Neural cell (in vitro differentiated cells): ENCODE data around the gene CAPN7. TPM values are rescaled to one million over a fixed set of nuclear protein-coding genes. Genes with fewer than 3 reads are reported as not detected.

ENCODE experiments used
- H2AFZ ChIP-seq: fragments of 200-600, 300-800 bp; sonication (generic), shearing (Covaris generic); 2 replicates; pipeline ENCODE4 v1.6.0; 2014; ENCODE audit warnings: low read depth, mild to moderate bottlenecking, antibody characterized with exemption, low read length, moderate library complexity
- H3F3A ChIP-seq: fragments of 200-600 bp; shearing (Covaris generic); 2 replicates; pipeline ENCODE4 v1.6.1; 2016; ENCODE audit warnings: mild to moderate bottlenecking, moderate library complexity, mixed read lengths, antibody characterized with exemption, low read length; ENCODE audit not compliant: insufficient read depth, poor library complexity, severe bottlenecking
- H3K27ac ChIP-seq: fragments of 200-600, 300-800 bp; sonication (generic), shearing (Covaris generic); 2 replicates; pipeline ENCODE4 v1.5.1; 2014; ENCODE audit warnings: mild to moderate bottlenecking, low read length, moderate library complexity
- H3K27me3 ChIP-seq: fragments of 300-800, 200-600 bp; sonication (generic), shearing (Covaris generic); 2 replicates; pipeline ENCODE4 v1.6.0; 2014; ENCODE audit warnings: mild to moderate bottlenecking, low read depth, low read length, moderate library complexity; ENCODE audit not compliant: insufficient read depth
- H3K36me3 ChIP-seq: fragments of 300-800, 200-600 bp; sonication (generic), shearing (Covaris generic); 2 replicates; pipeline ENCODE4 v1.5.1; 2014; ENCODE audit warnings: mild to moderate bottlenecking, antibody characterized with exemption, low read length, moderate library complexity; ENCODE audit not compliant: insufficient read depth
- H3K4me2 ChIP-seq: fragments of 300-800, 200-600 bp; sonication (generic), shearing (Covaris generic); 2 replicates; pipeline ENCODE4 v1.6.0; 2014; ENCODE audit warnings: mild to moderate bottlenecking, low read length
- H3K4me3 ChIP-seq: fragments of 300-800, 200-600 bp; sonication (generic), shearing (Covaris generic); 2 replicates; pipeline ENCODE4 v1.5.1; 2014; ENCODE audit warnings: mild to moderate bottlenecking, low read length, moderate library complexity
- H3K79me2 ChIP-seq: fragments of 200-600 bp; shearing (Covaris generic); replicated peaks from 2 replicates; pipeline ENCODE4 v1.6.0; 2014; ENCODE audit warnings: mild to moderate bottlenecking, low read length, moderate library complexity; ENCODE audit not compliant: insufficient read depth
- H3K9ac ChIP-seq: fragments of 300-800, 200-600 bp; sonication (generic), shearing (Covaris generic); 2 replicates; pipeline ENCODE4 v1.6.1; 2016; ENCODE audit warnings: mild to moderate bottlenecking, low read length, mixed read lengths
- H3K9me2 ChIP-seq: fragments of 200-600 bp; shearing (Covaris generic); 2 replicates; pipeline ENCODE4 v1.6.1; 2016; ENCODE audit warnings: mild to moderate bottlenecking, low read length, mixed read lengths; ENCODE audit not compliant: insufficient read depth
- H3K9me3 ChIP-seq: fragments of 200-600, 300-800 bp; sonication (generic), shearing (Covaris generic); 2 replicates; pipeline ENCODE4 v1.6.1; 2016; ENCODE audit warnings: mild to moderate bottlenecking, mixed run types, low read length, moderate library complexity, mixed read lengths
- H4K20me1 ChIP-seq: fragments of 200-600 bp; shearing (Covaris generic); 2 replicates; pipeline ENCODE4 v1.6.1; 2016; ENCODE audit warnings: mild to moderate bottlenecking, mixed run types; ENCODE audit not compliant: insufficient read depth
- CTCF ChIP-seq: fragments of 450-650 bp; IDR thresholded peaks from 2 replicates; pipeline ENCODE4 v1.5.1; 2014; ENCODE audit warnings: antibody characterized with exemption, mild to moderate bottlenecking, moderate library complexity; ENCODE audit not compliant: poor library complexity, severe bottlenecking
- EP300 ChIP-seq: fragments of 450-650 bp; conservative IDR thresholded peaks from 2 replicates; pipeline ENCODE4 v1.6.1; 2014; ENCODE audit warnings: antibody characterized with exemption, mild to moderate bottlenecking, moderate library complexity; ENCODE audit not compliant: poor library complexity, severe bottlenecking
- EZH2 ChIP-seq: fragments of 200-600, 300-800 bp; shearing (Covaris generic), sonication (generic); IDR thresholded peaks from 2 replicates; pipeline ENCODE4 v1.6.1; 2014; ENCODE audit warnings: antibody characterized with exemption, low read length, borderline replicate concordance, mild to moderate bottlenecking; ENCODE audit not compliant: insufficient read depth, poor library complexity, severe bottlenecking
- MXI1 ChIP-seq: fragments of 450-650 bp; conservative IDR thresholded peaks from 2 replicates; pipeline ENCODE4 v1.6.1; 2014; ENCODE audit warnings: antibody characterized with exemption, mild to moderate bottlenecking; ENCODE audit not compliant: poor library complexity, severe bottlenecking
- POLR2AphosphoS5 ChIP-seq: IDR thresholded peaks from 2 replicates; pipeline ENCODE4 v1.6.1; 2012
- RAD21 ChIP-seq: fragments of 450-650 bp; conservative IDR thresholded peaks from 2 replicates; pipeline ENCODE4 v1.6.1; 2014; ENCODE audit warnings: antibody characterized with exemption, mild to moderate bottlenecking, moderate library complexity
- SMC3 ChIP-seq: fragments of 450-650 bp; conservative IDR thresholded peaks from 2 replicates; pipeline ENCODE4 v1.6.1; 2014; ENCODE audit warnings: antibody characterized with exemption, mild to moderate bottlenecking, moderate library complexity; ENCODE audit not compliant: poor library complexity
- TAF1 ChIP-seq: IDR thresholded peaks from 2 replicates; pipeline ENCODE4 v1.6.1; 2012; ENCODE audit warnings: low read depth
- polyA plus RNA-seq: library from polyadenylated mRNA; depleted of rRNA; stranded (reverse); fragments of >200 nt; gene quantifications from 2 replicates; pipeline ENCODE4 v1.2.3, GENCODE V29; 2014
- TF ChIP-seq, protein P1 (sequence below): IDR thresholded peaks from 2 replicates; pipeline ENCODE4 v1.6.1; 2012; ENCODE audit warnings: borderline replicate concordance

The CAPN7 gene
- polyA plus RNA-seq, 1 donor from 2014 or later = 60.9 TPM

DNA sequence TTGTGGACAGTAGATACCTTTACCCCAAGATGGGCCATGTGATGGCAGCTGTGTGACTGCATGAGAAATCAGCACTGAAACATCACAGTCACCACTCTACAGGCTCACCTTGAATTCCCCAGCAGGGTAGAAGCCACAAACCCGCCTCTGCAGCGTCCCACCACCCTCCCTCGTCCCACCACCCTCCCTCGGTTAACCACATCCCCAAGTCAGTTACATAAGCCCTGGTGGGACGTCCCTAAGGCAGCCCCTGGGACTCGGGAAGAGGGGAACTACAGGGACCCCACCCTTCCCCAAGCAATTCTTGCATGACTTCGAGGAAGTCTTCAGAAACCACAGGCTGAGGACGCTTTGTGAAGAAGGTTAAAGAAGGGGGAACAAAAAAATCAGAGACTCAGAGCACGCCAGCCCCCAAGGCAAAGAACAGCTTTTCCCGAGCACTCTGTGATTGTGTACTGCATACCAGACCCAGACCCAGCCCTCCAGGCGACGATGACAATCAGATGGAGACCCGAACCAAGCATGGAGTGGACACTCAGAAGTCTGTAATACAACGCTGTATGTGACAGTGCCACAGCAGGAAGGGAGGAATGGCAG, 65.8 kb downstream of the CAPN7 start:
- Histone ChIP-seq H3F3A (no peaks in the 10 kb centered on the region), H3K36me3 (no peaks in the 10 kb centered on the region), H3K4me2 (no peak overlapping the region), H3K9me2 (no peaks in the 10 kb centered on the region), H3K27me3 (no peaks in the 10 kb centered on the region), H3K9me3 (no peaks in the 10 kb centered on the region), H3K79me2 (no peaks in the 10 kb centered on the region), H3K27ac (no peak overlapping the region), H4K20me1 (peaks cover 9% of the 10 kb centered on the region), H3K4me3 (no peak overlapping the region), H3K9ac (no peak overlapping the region), H2AFZ (no peak overlapping the region)
- TF ChIP-seq EP300 = no peak
- TF ChIP-seq EZH2 = no peak
- TF ChIP-seq MXI1 = no peak
- TF ChIP-seq, protein P1, sequence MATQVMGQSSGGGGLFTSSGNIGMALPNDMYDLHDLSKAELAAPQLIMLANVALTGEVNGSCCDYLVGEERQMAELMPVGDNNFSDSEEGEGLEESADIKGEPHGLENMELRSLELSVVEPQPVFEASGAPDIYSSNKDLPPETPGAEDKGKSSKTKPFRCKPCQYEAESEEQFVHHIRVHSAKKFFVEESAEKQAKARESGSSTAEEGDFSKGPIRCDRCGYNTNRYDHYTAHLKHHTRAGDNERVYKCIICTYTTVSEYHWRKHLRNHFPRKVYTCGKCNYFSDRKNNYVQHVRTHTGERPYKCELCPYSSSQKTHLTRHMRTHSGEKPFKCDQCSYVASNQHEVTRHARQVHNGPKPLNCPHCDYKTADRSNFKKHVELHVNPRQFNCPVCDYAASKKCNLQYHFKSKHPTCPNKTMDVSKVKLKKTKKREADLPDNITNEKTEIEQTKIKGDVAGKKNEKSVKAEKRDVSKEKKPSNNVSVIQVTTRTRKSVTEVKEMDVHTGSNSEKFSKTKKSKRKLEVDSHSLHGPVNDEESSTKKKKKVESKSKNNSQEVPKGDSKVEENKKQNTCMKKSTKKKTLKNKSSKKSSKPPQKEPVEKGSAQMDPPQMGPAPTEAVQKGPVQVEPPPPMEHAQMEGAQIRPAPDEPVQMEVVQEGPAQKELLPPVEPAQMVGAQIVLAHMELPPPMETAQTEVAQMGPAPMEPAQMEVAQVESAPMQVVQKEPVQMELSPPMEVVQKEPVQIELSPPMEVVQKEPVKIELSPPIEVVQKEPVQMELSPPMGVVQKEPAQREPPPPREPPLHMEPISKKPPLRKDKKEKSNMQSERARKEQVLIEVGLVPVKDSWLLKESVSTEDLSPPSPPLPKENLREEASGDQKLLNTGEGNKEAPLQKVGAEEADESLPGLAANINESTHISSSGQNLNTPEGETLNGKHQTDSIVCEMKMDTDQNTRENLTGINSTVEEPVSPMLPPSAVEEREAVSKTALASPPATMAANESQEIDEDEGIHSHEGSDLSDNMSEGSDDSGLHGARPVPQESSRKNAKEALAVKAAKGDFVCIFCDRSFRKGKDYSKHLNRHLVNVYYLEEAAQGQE = no peak
- TF ChIP-seq RAD21 = no peak
- no peak for TF ChIP-seq TAF1
- TF ChIP-seq CTCF = no peak
- no peak for TF ChIP-seq POLR2AphosphoS5
- TF ChIP-seq SMC3 = no peak

DNA sequence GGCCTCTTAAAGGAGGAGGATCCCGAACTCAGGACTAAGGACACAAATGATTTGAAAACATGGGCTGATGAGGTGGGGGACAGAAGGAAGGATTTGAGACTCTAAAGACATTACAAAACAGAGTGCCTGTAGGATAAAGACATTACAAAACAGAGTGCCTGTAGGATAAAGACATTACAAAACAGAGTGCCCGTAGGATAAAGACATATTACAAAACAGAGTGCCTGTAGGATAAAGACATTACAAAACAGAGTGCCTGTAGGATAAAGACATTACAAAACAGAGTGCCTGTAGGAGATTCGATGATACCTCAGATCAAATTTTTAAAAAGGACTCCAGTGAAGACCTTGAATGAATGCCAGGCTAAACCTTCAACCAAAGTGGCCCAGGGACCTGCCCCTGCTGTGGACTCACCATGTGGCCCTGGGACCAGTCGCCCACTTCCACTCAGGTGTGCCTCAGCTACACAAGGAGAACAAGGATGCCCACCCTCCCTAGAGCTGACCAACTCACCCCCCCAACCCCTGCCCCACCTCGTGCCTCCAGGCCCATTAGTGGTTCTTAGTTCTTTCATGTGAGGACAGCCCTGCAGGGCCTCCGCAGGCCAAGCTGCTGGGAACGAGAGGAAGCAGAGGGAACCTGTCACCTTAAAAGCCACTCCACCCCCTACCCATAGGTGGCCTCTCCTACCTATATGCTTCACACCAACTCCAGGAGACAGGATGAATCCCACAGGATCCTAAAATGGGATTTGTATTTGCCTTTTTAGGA, 66.6 kb downstream of the CAPN7 start:
- H3K79me2 ChIP-seq = no peaks in the 10 kb centered on the region
- TF ChIP-seq SMC3 (no peak), MXI1 (no peak), EP300 (no peak)
- no peaks in the 10 kb centered on the region for H3K9me3 ChIP-seq
- peaks cover 3% of the 10 kb centered on the region for H4K20me1 ChIP-seq
- H2AFZ ChIP-seq = no peak overlapping the region
- H3F3A ChIP-seq = no peaks in the 10 kb centered on the region
- no peak overlapping the region for H3K9ac ChIP-seq
- no peak overlapping the region for H3K4me3 ChIP-seq
- no peaks in the 10 kb centered on the region for H3K36me3 ChIP-seq
- no peak overlapping the region for H3K27ac ChIP-seq
- H3K4me2 ChIP-seq = no peak overlapping the region
- H3K27me3 ChIP-seq = no peaks in the 10 kb centered on the region
- no peaks in the 10 kb centered on the region for H3K9me2 ChIP-seq
